Ishikawa (cell line): ENCODE measurements around the gene SPACA9.

ENCODE experiments used
- CEBPB ChIP-seq: IDR thresholded peaks from 2 replicates; pipeline ENCODE4 v1.6.1; 2012
- CREB1 ChIP-seq: IDR thresholded peaks from 2 replicates; pipeline ENCODE4 v1.6.1; 2012; ENCODE audit warnings: low read depth
- EGR1 ChIP-seq: IDR thresholded peaks from 2 replicates; pipeline ENCODE4 v1.6.1; 2012
- EP300 ChIP-seq: IDR thresholded peaks from 2 replicates; pipeline ENCODE4 v1.6.1; 2012; ENCODE audit warnings: borderline replicate concordance
- FOXM1 ChIP-seq: IDR thresholded peaks from 2 replicates; pipeline ENCODE4 v1.6.1; 2012; ENCODE audit warnings: low read depth, borderline replicate concordance
- MAX ChIP-seq: IDR thresholded peaks from 2 replicates; pipeline ENCODE4 v1.6.1; 2012
- NFIC ChIP-seq: IDR thresholded peaks from 2 replicates; pipeline ENCODE4 v1.6.1; 2012
- RAD21 ChIP-seq: IDR thresholded peaks from 2 replicates; pipeline ENCODE4 v1.6.1; 2012; ENCODE audit warnings: low read depth
- REST ChIP-seq: IDR thresholded peaks from 2 replicates; pipeline ENCODE4 v1.6.1; 2012; ENCODE audit warnings: low read depth, mild to moderate bottlenecking
- TAF1 ChIP-seq: IDR thresholded peaks from 2 replicates; pipeline ENCODE4 v1.6.1; 2012; ENCODE audit warnings: low read depth, mild to moderate bottlenecking
- TCF12 ChIP-seq: IDR thresholded peaks from 2 replicates; pipeline ENCODE4 v1.6.1; 2012; ENCODE audit warnings: low read depth
- TEAD4 ChIP-seq: IDR thresholded peaks from 2 replicates; pipeline ENCODE4 v1.6.1; 2012
- USF1 ChIP-seq: IDR thresholded peaks from 2 replicates; pipeline ENCODE4 v1.6.1; 2012
- YY1 ChIP-seq: IDR thresholded peaks from 2 replicates; pipeline ENCODE4 v1.6.1; 2012; ENCODE audit warnings: low read depth
- ZBTB7A ChIP-seq: IDR thresholded peaks from 2 replicates; pipeline ENCODE4 v1.6.1; 2012; ENCODE audit warnings: low read depth

The SPACA9 gene

GRCh38 chr9:132881826-132882225 is 3.1 kb downstream of the SPACA9 start:
- TF ChIP-seq MAX = no peak

GRCh38 chr9:132882616-132883015 is 3.9 kb downstream of the SPACA9 start:
- TF ChIP-seq CEBPB (no peak), NFIC (no peak), RAD21 (no peak), CREB1 (no peak), FOXM1 (no peak), ZBTB7A (no peak), TAF1 (no peak)

- no peak for TF ChIP-seq MAX
- no peak for TF ChIP-seq CEBPB
- TF ChIP-seq TCF12 = no peak
- no peak for TF ChIP-seq REST
- TF ChIP-seq ZBTB7A = no peak
- TF ChIP-seq NFIC = no peak
- no peak for TF ChIP-seq CREB1
- no peak for TF ChIP-seq RAD21
- TF ChIP-seq TEAD4 = no peak
- no peak for TF ChIP-seq TAF1
- TF ChIP-seq YY1 = no peak
- TF ChIP-seq FOXM1 = no peak
- TF ChIP-seq USF1 = no peak
- no peak for TF ChIP-seq EGR1
- no peak for TF ChIP-seq EP300
Measured at GRCh38 chr9:132883349-132884294, 4.9 kb downstream of the SPACA9 start.

GRCh38 chr9:132885720-132886333 is 7.1 kb downstream of the SPACA9 start:
- TF ChIP-seq EP300 = no peak
- no peak for TF ChIP-seq YY1
- no peak for TF ChIP-seq CREB1
- TF ChIP-seq ZBTB7A = no peak
- no peak for TF ChIP-seq REST
- TF ChIP-seq TEAD4 = no peak
- no peak for TF ChIP-seq MAX
- no peak for TF ChIP-seq USF1

GRCh38 chr9:132886334-132886725 is 7.6 kb downstream of the SPACA9 start:
- TF ChIP-seq EP300 (no peak), ZBTB7A (no peak), CEBPB (no peak), USF1 (no peak), NFIC (no peak), FOXM1 (no peak), CREB1 (no peak), YY1 (no peak), RAD21 (no peak), REST (no peak), TEAD4 (no peak), MAX (no peak), TAF1 (no peak), TCF12 (no peak), EGR1 (no peak)
